H1 (cell line): ENCODE results near the gene CELF1. TPM values are rescaled to one million over a fixed set of nuclear protein-coding genes. Genes with fewer than 3 reads are reported as not detected.

Source experiments
- CTCF ChIA-PET: fragments of 300-600 bp; sonication (Branson Sonifier 250); formaldehyde crosslinking; loops from one replicate; lab custom pipeline; 2021; ENCODE audit not compliant: partially characterized antibody; lab: Charles Lee
- POLR2A ChIA-PET: fragments of 300-600 bp; sonication (Branson Sonifier 250); formaldehyde crosslinking; loops from one replicate; lab custom pipeline; 2021; ENCODE audit warnings: inconsistent platforms; ENCODE audit not compliant: partially characterized antibody; lab: Charles Lee
- DNase-seq, 2 experiments: peaks; one replicate each; pipeline versions ENCODE4 v3.0.0 to v3.0.0-alpha.2; 2010 to 2022; ENCODE audit warnings: low spot score in 2 of 2, low read depth in 1 of 2, mixed read lengths in 1 of 2
- FAIRE-seq: peaks from 2 replicates; lab custom pipeline; 2011; peaks lifted over from hg19 to GRCh38; lab: Jason Lieb, UNC
- H2AFZ ChIP-seq: 2 replicates; pipeline ENCODE4 v1.8.1; 2012; ENCODE audit warnings: low read length, inconsistent platforms
- H2AK5ac ChIP-seq: 2 replicates; pipeline ENCODE4 v1.6.1; 2013; ENCODE audit warnings: low read depth, low read length
- H2BK120ac ChIP-seq: replicated peaks from 2 replicates; pipeline ENCODE3; 2013; ENCODE audit warnings: low read depth, low read length, inconsistent platforms
- H2BK12ac ChIP-seq: 2 replicates; pipeline ENCODE4 v1.6.1; 2013; ENCODE audit warnings: low read depth, low read length
- H2BK15ac ChIP-seq: 2 replicates; pipeline ENCODE4 v1.6.1; 2013; ENCODE audit warnings: low read length
- H2BK20ac ChIP-seq: 2 replicates; pipeline ENCODE4 v1.6.1; 2013; ENCODE audit warnings: low read length
- H2BK5ac ChIP-seq: 2 replicates; pipeline ENCODE4 v1.6.1; 2013; ENCODE audit warnings: low read depth, low read length
- H3K14ac ChIP-seq: 2 replicates; pipeline ENCODE4 v1.6.1; 2013; ENCODE audit warnings: inconsistent platforms; ENCODE audit not compliant: insufficient read length
- H3K18ac ChIP-seq: 2 replicates; pipeline ENCODE4 v1.6.1; 2013; ENCODE audit warnings: low read length; ENCODE audit errors: extremely low read depth
- H3K23ac ChIP-seq: 2 replicates; pipeline ENCODE4 v1.6.1; 2013; ENCODE audit warnings: inconsistent platforms; ENCODE audit not compliant: insufficient read length
- H3K23me2 ChIP-seq: 2 replicates; pipeline ENCODE4 v1.6.1; 2013; ENCODE audit warnings: low read depth, low read length
- H3K27ac ChIP-seq: 2 replicates; pipeline ENCODE4 v1.6.1; 2011; ENCODE audit warnings: low read depth, low read length, inconsistent platforms
- H3K27me3 ChIP-seq, 4 experiments: replicated peaks in 1 of 4; 1 replicate in 1 of 4; 2 replicates in 3 of 4; pipeline versions ENCODE4 v1.6.1 to v1.8.1; 2011 to 2013; ENCODE audit warnings: low read length in 3 of 4, mild to moderate bottlenecking in 3 of 4, inconsistent platforms in 2 of 4, mixed read lengths in 2 of 4, moderate library complexity in 1 of 4; ENCODE audit not compliant: control insufficient read depth in 3 of 4, insufficient read depth in 3 of 4; ENCODE audit errors: extremely low read depth in 1 of 4
- H3K36me3 ChIP-seq, 4 experiments: 2 replicates each; pipeline versions ENCODE4 v1.6.1 to v1.8.1; 2011 to 2013; ENCODE audit warnings: mild to moderate bottlenecking in 4 of 4, low read length in 3 of 4, moderate library complexity in 2 of 4, control low read depth in 1 of 4, inconsistent platforms in 1 of 4; ENCODE audit not compliant: insufficient read depth in 4 of 4, control insufficient read depth in 2 of 4
- H3K4ac ChIP-seq: replicated peaks from 2 replicates; pipeline ENCODE3; 2013; ENCODE audit warnings: low read length, low read depth, mixed read lengths, inconsistent platforms; ENCODE audit not compliant: insufficient read length
- H3K4me1 ChIP-seq, 4 experiments: replicated peaks in 1 of 4; 1 replicate in 1 of 4; 2 replicates in 3 of 4; pipeline versions ENCODE4 v1.6.1 to v1.8.1; 2011 to 2013; ENCODE audit warnings: low read length in 3 of 4, inconsistent platforms in 2 of 4, mixed read lengths in 1 of 4; ENCODE audit not compliant: insufficient read depth in 4 of 4, control insufficient read depth in 3 of 4
- H3K4me2 ChIP-seq, 2 experiments: 2 replicates each; pipeline versions ENCODE4 v1.6.1 to v1.8.1; 2011 to 2013; ENCODE audit warnings: low read depth in 2 of 2, low read length in 2 of 2, control low read depth in 1 of 2, inconsistent platforms in 1 of 2, mild to moderate bottlenecking in 1 of 2; ENCODE audit not compliant: insufficient read depth in 1 of 2
- H3K4me3 ChIP-seq, 4 experiments: fragments of 200-600, 300-600 bp in 1 of 4; sonication (generic), shearing (Covaris generic), sonication (Bioruptor Twin) in 1 of 4; 2 replicates each; pipeline versions ENCODE4 v1.5.1 to v1.8.1; 2011 to 2016; ENCODE audit warnings: low read length in 4 of 4, low read depth in 3 of 4, control low read depth in 2 of 4, inconsistent platforms in 2 of 4, mild to moderate bottlenecking in 2 of 4, mixed read lengths in 1 of 4, moderate library complexity in 1 of 4; ENCODE audit not compliant: insufficient read depth in 2 of 4; ENCODE audit errors: extremely low read depth in 1 of 4
- H3K56ac ChIP-seq: replicated peaks from 2 replicates; pipeline ENCODE3; 2013; ENCODE audit warnings: low read depth, mild to moderate bottlenecking, mixed read lengths, low read length, inconsistent platforms; ENCODE audit not compliant: insufficient read length
- H3K79me1 ChIP-seq: 2 replicates; pipeline ENCODE4 v1.6.1; 2013; ENCODE audit warnings: low read depth, low read length, control low read depth
- H3K79me2 ChIP-seq, 2 experiments: 2 replicates each; pipeline versions ENCODE4 v1.6.1 to v1.8.1; 2012 to 2013; ENCODE audit warnings: low read length in 2 of 2, mild to moderate bottlenecking in 2 of 2, inconsistent platforms in 1 of 2; ENCODE audit not compliant: insufficient read depth in 2 of 2, control insufficient read depth in 1 of 2
- H3K9ac ChIP-seq, 4 experiments: replicated peaks in 1 of 4; 1 replicate in 1 of 4; 2 replicates in 3 of 4; pipeline versions ENCODE4 v1.6.1 to v1.8.1; 2011 to 2013; ENCODE audit warnings: low read depth in 3 of 4, low read length in 3 of 4, control low read depth in 2 of 4, mild to moderate bottlenecking in 2 of 4, moderate library complexity in 2 of 4, inconsistent platforms in 1 of 4; ENCODE audit errors: extremely low read depth in 1 of 4
- H3K9me3 ChIP-seq, 2 experiments: 2 replicates each; pipeline versions ENCODE4 v1.6.1 to v1.8.1; 2012 to 2013; ENCODE audit warnings: mild to moderate bottlenecking in 2 of 2, moderate library complexity in 2 of 2, control low read depth in 1 of 2, inconsistent platforms in 1 of 2, low read depth in 1 of 2, low read length in 1 of 2, mixed read lengths in 1 of 2; ENCODE audit not compliant: insufficient read depth in 2 of 2
- H4K20me1 ChIP-seq, 2 experiments: replicated peaks in 1 of 2; 2 replicates each; pipeline versions ENCODE3 to v1.8.1; 2011 to 2013; ENCODE audit warnings: inconsistent platforms in 2 of 2, low read length in 2 of 2, mild to moderate bottlenecking in 1 of 2; ENCODE audit not compliant: insufficient read depth in 2 of 2, control insufficient read depth in 1 of 2
- H4K5ac ChIP-seq: 2 replicates; pipeline ENCODE4 v1.6.1; 2013; ENCODE audit warnings: low read length, low read depth, mixed read lengths, inconsistent platforms; ENCODE audit not compliant: insufficient read length
- H4K8ac ChIP-seq: 2 replicates; pipeline ENCODE4 v1.8.0; 2013; ENCODE audit warnings: mild to moderate bottlenecking, moderate library complexity, low read length, inconsistent platforms; ENCODE audit not compliant: insufficient read depth; ENCODE audit errors: extremely low read depth
- H4K91ac ChIP-seq: replicated peaks from 2 replicates; pipeline ENCODE3; 2013; ENCODE audit warnings: low read length, mixed read lengths, inconsistent platforms; ENCODE audit not compliant: insufficient read length
- CHD2 ChIP-seq: IDR thresholded peaks from 2 replicates; pipeline ENCODE4 v1.6.1; 2012; ENCODE audit warnings: low read length, improper control_type of control experiment
- WGBS, 2 experiments: shearing (Covaris generic) in 1 of 2; methylation state at CpG; one replicate each; pipeline versions ENCODE4 v1.1.6 to v1.1.7; 2013 to 2015; ENCODE audit warnings: low lambda C conversion rate in 2 of 2, mixed read lengths in 2 of 2, inconsistent platforms in 1 of 2, low coverage in 1 of 2, missing lambda C conversion rate in 1 of 2; ENCODE audit not compliant: insufficient replicate concordance in 2 of 2, insufficient coverage in 1 of 2, insufficient read length in 1 of 2; ENCODE audit errors: extremely low coverage in 1 of 2, missing lambda C conversion rate in 1 of 2; 5-methylcytosine and 5-hydroxymethylcytosine counted together
- polyA plus RNA-seq, 7 experiments: library from polyadenylated mRNA; depleted of rRNA in 3 of 7; stranded (reverse) in 5 of 7; unstranded in 2 of 7; fragments of >200 nt in 5 of 7; fragments of 200-250 nt in 2 of 7; gene quantifications; 1 replicate in 5 of 7; 2 replicates in 1 of 7; 4 replicates in 1 of 7; pipeline versions ENCODE4 v1.2.1 to v1.2.3, GENCODE V29; 2011 to 2013; ENCODE audit warnings: missing spikeins in 2 of 7, mixed read lengths in 2 of 7
- total RNA-seq: library from RNA; stranded (reverse); fragmentation: NEBNext Ultra II Directional; extraction: Animal tissue kit (Norgen Biotek cat#: 25700); gene quantifications from 2 replicates; pipeline ENCODE4 v1.2.1, GENCODE V29; 2021

The CELF1 gene
- total and polyA plus RNA-seq, 2 of the 8 experiments (the other 6 are each of a cell fraction or from before 2014, with no cell fraction given) = 131 to 197 TPM

DNA sequence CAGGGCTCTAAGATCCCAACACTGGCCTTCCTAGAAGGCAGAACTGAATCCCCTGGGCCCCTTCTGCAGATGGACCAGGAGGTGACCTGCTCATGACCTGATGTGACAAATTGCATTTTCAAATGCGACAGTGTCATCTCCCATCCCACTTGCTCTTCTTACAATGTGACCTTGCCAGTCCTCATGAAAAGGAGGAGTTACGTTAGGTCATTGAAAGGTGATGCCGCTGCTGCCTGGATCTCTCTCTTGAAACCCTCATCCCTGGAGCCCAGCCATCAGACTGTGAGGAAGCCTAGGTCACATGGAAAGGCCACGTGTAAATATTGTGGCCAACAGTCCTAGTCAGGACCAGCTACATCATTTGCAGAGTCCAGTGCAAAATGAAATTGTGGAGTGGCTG is 47.0 kb upstream of the CELF1 start:
- no peak for FAIRE-seq
- CTCF ChIA-PET = interaction anchor here (0.7 to 1.6 kb wide), 2 partner anchors 17 to 81 kb away, joined by 3 to 8 read pairs; no protein-coding TSS in a partner anchor
- 81% methylated on average over 4 of the region's 4 CpGs; no CpG with 5 or more reads in 1 of the 2 experiments for WGBS, 2 experiments

More for the DNA sequence above, 47.0 kb upstream of the CELF1 start:
- peaks cover 0 to 1% (median 0%) of the 10 kb centered on the region in 4 experiments; a peak in 2 of 7 replicates for H3K4me1 ChIP-seq
- H3K79me2 ChIP-seq = no peaks in the 10 kb centered on the region
- H3K23ac ChIP-seq = no peak overlapping the region
- no peak overlapping the region for H3K4ac ChIP-seq
- no peak overlapping the region for H3K4me3 ChIP-seq
- no peaks in the 10 kb centered on the region for H3K36me3 ChIP-seq
- H3K27ac ChIP-seq = no peak overlapping the region
- no peak overlapping the region for H2BK15ac ChIP-seq
- H3K56ac ChIP-seq = no peak overlapping the region
- no peak overlapping the region for H3K14ac ChIP-seq
- H2BK5ac ChIP-seq = no peak overlapping the region
- no peak for DNase-seq
- peaks cover 0 to 8% (median 5%) of the 10 kb centered on the region in 4 experiments; a peak in 5 of 7 replicates for H3K27me3 ChIP-seq
- no peak overlapping the region for H2BK12ac ChIP-seq
- 0 out of 2 replicates have a peak overlapping the region, but pooled peaks have one; percentile 35 for H4K8ac ChIP-seq
- POLR2A ChIA-PET = interaction anchor here (1.3 to 2.6 kb wide), 3 partner anchors 8 to 25 kb away, joined by 3 to 8 read pairs (median 7); no protein-coding TSS in a partner anchor
- no peak overlapping the region for H3K18ac ChIP-seq
- no peaks in the 10 kb centered on the region; the same call in 1 of the 2 replicates for H3K23me2 ChIP-seq
- H4K91ac ChIP-seq = no peak overlapping the region
- H2AFZ ChIP-seq = no peak overlapping the region
- no peak overlapping the region for H2BK20ac ChIP-seq
- TF ChIP-seq CHD2 = no peak
- H2AK5ac ChIP-seq = no peak overlapping the region
- H3K9me3 ChIP-seq = no peaks in the 10 kb centered on the region
- H2BK120ac ChIP-seq = no peak overlapping the region
- H4K5ac ChIP-seq = no peak overlapping the region
- no peak overlapping the region for H3K9ac ChIP-seq
- no peak overlapping the region for H3K4me2 ChIP-seq
- H3K79me1 ChIP-seq = no peaks in the 10 kb centered on the region
- H4K20me1 ChIP-seq = no peaks in the 10 kb centered on the region
